HG02642 (cell line): Measurements from ENCODE around the gene ARHGAP6.
"Not testable (repeated sequence)": the region's sequence is repeated elsewhere in the genome, so short reads cannot be mapped to it uniquely, and the experiment has no call there.

Experiments
- ATAC-seq: cut with Tn5 transposase; IDR thresholded peaks from one replicate; pipeline ENCODE4 v1.9.1; 2021; ENCODE audit warnings: mild to moderate bottlenecking; ENCODE audit not compliant: unreplicated experiment, poor library complexity

ARHGAP6 gene

DNA sequence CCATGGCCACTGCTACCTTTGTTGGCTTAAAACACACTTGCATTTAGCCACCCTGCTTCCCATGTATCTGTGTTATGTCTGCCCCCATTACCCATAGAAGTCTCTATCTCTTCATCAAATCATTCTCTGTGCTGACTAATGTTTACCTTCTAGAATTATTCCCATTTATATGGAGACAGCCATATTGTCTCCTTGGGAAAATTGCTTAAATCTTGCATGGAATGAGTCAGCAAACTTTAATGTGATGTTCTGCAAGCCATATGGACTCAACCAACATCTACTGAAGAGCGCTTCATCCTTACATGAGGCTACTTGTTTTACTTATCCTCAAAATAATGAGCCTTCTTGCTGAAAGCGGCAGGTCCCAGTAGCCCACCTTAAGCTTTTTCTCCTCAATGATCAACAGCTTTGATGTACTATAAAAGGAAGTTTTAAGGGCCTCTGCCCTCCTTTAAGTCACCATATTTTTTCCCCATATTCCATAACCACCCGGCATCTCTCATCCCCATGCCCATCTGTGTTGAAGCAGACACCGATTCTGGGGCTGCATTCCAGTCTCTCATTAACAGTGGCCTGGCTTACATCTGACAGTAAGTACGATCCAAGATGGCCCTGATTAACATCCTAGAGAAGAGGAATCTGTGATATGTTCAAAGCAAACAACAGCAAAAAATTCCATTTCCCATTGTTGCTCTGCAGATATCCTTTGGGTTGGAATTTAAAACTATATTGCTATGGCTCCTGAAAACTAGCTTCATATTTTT, 130.4 kb downstream of the ARHGAP6 start:
- ATAC-seq, result no peak

DNA sequence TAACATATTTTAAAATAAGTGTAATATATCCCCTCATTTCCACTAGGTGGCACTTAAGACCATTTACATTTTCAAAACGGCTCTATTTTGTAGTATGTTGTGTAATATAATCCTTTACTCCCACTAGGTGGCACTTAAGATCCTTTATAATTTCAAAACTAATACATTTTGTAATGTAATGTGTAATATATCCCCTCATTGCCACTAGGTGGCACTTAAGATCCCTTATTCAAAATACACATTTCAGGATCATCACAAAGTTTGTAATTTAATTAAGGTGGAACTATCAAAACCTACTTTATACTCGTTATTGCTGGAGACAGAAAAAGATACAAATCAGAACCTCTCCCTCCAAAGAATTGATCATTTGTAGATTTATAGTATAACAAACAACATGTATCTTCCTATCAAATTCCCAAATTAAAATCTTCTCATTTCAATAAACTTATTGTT, 132.5 kb downstream of the ARHGAP6 start:
- ATAC-seq, result peak; percentile 78

DNA sequence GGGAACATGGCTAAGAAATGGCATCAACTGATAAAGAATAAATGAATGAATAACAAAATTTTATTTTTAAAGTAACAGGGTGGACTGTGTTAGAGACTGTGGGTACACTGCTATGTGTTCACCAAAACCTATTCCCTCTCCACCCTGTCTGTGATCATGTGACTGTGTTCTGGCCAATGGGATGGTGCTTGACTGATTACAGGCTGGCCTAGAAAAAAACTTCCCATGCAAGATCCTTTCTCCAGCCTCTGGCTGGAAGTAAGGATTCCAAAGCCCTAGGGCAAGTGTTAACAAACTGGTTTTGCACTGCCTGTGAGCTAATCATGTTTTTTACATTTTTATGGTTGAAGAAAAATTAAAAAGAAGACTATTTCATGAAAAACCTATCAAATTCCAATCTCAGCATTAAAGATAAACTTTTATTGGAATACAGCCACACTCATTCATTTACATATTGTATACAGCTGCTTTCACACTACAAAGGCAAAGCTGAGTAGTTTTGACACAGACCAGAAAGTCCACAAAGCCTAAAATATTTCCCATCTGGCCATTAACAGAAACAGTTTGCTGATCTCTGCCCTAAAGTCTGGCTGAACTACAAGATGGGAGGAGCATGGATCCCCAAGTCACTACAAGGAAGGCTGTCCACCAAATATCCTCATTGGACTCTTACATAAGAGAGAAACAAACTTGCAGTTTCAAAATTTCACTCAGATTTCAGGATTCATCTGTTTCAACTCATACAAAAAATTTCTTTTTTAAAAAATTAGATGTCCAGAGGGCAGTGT, 133.2 kb downstream of the ARHGAP6 start:
- no peak for ATAC-seq

DNA sequence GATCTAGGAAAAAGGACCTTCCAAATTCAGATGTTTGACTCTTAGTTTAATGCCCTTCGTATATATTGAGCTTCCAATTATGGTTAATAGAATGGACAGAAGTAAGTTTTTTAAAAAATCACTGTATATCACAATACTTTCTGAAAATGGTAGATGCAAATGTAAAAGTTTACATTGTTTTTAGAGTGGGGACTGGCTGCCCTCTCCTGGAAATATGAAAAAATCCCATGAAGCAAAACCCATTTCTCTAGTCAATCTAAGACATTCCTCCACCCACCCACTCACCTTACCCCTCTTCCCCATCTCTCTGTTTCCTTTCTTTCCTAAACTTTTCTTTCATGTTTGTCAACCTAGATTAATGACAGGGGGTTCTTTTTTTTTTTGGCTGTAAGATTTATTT, 134.5 kb downstream of the ARHGAP6 start:
- no peak for ATAC-seq

DNA sequence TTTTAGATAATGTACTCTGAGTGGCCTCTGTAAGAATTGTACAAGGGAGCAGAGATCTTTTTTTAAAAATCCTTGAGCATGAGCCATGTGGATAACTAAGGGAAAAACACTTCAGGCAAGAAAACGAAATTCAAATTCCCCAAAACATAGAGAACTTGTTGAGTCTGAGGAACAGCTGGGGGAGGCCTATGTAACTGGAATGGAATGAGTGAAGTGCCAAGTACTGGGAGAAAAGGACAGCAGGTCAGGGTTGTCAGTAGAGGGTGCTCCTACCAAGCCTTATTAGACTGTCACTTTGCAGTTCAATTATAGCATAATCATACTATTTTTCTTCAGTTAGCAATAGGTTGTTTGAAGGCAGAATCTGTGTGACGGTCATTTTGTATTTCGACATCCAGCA, 135.1 kb downstream of the ARHGAP6 start:
- ATAC-seq, result no peak

DNA sequence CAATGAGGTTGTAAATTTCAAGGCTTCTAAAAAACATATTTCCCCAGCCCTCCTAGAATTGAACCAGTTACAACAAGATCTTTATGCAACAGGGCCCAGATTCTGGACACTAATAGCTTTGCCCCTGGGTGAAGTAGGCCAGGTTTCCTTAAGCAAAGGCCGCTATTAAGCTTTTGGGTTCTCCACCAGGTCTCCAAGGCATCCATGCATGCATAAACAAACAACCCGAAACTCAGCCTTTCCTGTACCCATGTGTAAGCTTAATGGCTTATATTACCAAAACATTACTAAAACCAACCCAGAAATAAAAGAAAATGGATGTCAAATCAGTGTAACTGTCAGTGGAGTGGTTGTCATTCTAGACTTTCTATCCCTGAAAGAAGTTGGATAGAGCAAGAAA, 137.1 kb downstream of the ARHGAP6 start:
- no peak for ATAC-seq

DNA sequence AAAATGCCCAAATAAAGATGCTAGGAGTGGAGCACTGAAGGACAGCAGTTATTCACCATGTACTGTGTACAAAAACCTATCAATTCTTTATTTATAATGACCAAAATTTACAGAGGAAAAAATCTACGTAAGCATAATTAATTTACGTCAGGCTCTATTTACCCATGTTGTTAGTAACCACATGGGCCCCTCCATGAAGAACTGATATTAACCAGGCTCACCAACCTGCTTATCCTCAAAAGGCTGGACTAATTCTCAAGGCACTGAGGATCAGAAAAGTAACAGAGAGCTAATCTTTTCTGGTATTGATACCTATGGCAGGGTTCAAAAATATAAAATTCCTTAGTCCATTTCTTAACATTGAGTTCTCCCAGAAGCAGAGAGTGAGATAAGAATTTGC, 140.0 kb downstream of the ARHGAP6 start:
- ATAC-seq, result no peak

DNA sequence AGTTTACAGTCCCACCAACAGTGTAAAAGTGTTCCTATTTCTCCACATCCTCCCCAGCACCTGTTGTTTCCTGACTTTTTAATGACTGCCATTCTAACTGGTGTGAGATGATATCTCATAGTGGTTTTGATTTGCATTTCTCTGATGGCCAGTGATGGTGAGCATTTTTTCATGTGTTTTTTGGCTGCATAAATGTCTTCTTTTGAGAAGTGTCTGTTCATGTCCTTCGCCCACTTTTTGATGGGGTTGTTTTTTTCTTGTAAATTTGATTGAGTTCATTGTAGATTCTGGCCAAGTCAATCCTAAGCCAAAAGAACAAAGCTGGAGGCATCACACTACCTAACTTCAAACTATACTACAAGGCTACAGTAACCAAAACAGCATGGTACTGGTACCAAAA, 146.5 kb downstream of the ARHGAP6 start:
- ATAC-seq, result not testable (repeated sequence)

DNA sequence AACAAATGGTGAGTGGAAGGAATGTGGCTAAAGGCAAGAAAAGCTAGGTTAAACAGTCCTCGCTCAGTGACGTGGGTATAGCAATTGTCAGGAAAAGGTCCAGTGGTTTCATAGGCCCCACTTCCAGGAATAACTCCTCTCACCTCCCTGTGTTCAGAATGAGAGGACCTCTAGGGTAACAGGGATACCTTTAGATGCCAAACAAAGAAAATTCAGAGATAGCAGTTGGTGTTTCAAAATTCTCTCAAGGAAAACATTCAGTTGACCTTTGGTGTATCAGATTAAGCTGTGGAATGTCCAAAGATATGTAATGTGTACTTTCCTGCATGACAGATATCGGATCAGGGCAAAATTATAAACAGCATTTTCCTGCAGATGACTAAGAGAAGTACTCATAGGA, 155.9 kb downstream of the ARHGAP6 start:
- ATAC-seq, result no peak

DNA sequence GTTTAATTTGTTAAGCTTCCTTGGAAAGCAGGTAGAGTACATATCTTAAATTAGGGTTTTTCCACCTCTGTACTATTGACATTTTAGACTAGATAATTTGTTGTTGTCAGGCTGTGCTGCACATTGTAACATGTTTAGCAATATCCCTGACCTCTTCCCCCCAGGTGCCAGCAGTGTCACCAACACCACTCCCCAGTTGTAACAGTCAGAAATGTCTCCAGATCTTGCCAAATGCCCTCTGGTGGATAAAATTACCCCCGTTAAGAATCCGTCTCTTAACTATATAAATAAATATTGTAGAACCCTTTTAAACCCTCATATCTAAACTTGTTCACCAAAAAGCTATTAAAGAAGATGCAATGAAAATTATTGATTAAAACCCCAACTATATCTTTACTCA, 161.5 kb downstream of the ARHGAP6 start:
- no peak for ATAC-seq

DNA sequence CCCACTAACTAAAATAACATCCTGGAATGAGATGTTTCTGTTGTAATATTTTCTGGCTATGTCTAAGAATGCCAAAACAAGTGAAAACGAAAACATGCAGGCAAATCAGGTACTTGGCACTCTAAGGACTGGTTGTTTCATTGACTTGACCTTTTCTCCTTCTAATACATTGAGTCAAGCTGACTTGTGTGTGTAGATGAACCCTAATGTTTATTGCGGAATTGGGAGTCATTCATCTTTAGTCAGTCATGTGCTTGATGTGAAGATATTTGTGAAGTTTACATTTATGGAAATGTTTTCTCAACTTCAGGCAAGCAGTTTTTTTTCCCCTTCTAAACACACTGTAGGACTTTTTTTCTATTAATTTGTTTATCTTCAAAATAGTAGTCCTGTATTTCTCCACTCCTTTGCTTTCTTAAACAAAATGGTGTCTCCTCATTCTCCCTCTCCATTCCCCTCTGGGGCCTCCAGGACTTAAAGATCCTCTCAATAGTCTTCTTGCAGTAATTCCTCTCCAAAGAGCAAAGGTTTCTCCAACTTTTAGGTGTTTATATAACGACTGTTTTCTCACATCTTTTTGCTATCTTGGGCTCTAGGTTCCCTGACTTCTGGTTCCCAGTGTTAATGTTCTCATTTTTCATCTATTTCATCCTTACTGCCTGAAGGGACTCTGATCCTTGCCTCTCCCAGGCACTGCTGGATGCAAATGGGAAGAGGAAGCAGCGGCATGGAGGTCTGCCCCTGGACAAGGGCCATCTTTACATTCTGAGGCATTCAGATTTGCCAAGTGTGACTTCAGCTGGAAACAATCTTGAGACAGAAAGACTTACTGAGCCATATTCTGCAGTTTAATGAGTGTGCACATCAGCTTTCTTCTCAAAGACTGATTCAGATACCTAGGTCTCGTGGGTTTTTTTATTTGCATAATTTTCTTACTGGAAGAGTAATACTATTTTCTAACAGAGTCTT, 166.4 kb downstream of the ARHGAP6 start:
- no peak for ATAC-seq

DNA sequence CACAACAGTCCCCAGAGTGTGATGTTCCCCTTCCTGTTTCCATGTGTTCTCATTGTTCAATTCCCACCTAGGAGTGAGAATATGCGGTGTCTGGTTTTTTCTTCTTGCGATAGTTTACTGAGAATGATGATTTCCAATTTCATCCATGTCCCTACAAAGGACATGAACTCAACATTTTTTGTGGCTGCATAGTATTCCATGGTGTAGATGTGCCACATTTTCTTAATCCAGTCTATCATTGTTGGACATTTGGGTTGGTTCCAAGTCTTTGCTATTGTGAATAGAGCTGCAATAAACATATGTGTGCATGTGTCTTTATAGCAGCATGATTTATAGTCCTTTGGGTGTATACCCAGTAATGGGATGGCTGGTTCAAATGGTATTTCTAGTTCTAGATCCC, 174.3 kb downstream of the ARHGAP6 start:
- not testable (repeated sequence) for ATAC-seq

DNA sequence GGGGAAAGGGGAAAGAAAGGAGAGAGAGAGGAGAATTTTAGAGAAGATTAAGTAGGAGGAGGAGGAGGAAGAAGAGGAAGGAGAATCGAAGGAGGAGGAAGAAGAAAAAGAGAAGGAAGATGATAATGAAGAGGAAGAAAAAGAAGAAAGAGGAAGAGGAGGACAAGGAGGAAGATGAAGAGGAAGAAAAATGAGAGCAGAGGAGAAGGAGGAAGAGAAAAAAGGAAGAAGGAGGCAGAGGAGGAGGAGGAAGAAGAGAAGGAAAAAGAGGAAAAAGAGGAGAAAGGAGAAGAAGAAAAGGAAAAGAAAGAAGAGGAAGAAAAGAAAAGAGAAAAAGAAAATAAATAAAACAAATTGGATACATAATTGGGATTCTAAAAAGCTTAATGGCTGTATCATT, 181.4 kb downstream of the ARHGAP6 start:
- ATAC-seq, result no peak

DNA sequence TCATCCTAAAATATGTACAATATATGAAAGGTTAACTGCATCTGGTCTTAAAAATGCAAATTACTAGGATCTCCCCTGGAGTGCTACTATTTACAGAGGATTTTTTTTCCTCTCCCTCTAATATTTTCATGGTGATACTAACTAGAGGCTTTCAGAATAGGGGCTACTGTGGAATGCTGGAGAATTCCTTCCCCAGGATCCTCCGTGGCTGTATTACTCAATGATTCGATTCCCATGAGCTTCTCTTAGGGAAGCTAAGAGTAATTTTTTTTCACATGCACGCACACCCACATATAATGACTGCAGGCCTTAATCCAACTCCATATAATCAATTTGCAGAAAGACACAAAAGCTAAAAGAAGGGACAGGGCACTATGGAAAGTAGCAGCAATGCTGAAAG, 184.7 kb downstream of the ARHGAP6 start:
- no peak for ATAC-seq

DNA sequence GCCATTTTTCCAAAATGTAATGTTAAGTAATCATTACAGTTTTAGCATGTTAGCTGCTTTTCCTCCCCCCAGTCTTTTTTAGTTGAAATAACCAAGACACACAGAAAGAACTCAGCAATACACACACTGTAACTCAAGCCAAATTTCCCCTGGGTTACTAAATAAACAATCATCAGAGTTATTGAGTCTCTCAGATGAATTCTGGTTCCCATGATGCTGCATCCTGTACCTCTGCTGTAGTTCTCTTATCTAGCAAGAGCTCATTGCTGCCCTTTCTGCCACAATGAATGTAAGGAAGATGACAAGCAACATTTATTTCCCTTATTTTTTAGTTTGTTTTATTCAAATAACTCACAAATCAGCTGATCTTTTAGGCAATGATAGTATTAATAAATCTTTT, 185.1 kb downstream of the ARHGAP6 start:
- ATAC-seq, result no peak

DNA sequence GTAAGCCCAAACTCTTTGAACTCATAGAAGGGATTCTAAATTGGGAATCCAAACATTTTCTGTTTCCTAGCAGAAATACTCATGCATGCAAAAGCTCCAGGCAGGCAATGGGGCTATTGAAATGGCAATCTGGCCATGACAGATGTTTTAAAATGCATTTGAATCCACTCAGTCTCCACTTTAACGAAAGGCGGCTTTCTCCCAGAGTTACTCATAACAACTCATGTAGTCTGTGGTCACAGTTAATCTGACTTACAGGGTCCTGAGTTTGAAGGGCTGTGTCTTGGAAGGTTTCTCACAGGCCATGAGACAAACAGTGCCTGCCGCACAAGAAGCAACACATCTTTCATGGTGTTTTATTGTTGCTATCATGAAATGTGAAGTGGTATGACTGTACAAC, 186.8 kb downstream of the ARHGAP6 start:
- no peak for ATAC-seq

DNA sequence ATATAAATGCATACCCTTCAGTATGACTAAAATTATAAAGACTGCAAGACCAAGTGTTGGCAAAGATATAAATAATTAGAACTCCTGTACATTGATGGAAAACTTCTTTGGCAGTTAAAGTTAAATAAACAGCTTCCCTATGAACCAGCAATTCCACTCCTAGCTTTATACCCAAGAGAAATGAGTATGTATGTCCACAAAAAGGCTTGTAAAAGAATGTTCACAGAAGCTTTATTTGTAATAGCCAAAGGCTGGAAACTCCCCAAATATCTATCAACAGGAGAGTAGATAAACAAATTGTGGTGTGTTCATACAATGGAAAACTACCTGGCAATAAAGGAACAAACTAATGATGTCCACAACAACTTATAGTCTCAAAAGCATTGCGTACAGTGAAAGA, 187.7 kb downstream of the ARHGAP6 start:
- no peak for ATAC-seq

DNA sequence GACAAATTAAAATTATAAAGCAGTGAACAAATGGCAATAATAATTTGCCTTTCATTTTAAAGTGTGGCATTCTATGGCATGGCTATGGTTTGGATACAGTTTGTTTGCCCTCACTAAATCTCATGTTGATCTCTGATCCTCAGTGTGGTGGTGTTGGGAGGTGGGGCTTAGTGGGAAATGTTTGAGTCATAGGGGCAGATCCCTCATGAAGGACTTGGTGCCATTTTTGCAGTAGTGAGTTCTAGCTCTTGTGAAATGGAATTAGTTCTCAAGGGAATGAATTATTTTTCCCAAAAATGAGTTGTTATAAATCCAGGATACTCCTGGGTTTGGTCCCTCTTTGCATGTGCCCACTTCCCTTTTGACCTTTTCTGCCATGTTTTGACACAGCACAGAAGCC, 191.1 kb downstream of the ARHGAP6 start:
- ATAC-seq, result no peak

DNA sequence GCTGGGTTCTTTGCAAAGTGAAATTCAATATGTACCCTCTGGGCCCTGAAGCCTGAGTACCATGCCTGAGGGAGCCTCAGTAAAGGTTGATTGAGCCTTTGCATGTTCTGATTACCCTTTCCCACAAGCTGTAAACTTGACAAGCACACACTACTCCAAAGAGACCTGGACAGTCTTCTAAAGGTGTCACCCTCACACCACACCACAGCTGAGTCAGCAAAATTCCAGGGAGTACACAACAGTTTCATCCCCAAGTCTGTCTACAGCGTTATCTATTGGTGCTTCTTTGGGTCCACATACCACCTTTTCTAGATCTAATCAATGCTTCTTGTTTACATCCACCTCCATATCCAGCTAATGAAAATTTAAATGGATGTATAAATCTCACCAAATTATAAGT, 191.7 kb downstream of the ARHGAP6 start:
- no peak for ATAC-seq

DNA sequence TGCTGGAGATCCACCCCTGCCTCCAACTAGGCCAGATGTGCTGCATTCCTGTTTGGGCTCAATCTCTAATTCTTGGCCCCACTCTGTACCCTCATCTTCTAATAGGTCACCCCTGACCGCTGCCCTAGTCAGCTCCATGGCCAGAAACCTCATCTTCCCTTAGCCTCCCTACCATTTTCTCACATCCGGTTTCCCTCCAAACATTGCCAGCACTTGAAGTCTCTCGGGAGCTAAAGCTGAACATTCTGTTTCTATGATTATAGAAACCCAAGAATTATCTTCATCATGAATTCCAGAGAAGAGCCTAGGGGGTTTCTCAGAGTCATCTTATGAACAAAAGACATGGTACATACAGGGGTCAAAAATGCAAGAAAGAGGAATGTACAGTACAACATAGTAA, 192.8 kb downstream of the ARHGAP6 start:
- ATAC-seq, result no peak

DNA sequence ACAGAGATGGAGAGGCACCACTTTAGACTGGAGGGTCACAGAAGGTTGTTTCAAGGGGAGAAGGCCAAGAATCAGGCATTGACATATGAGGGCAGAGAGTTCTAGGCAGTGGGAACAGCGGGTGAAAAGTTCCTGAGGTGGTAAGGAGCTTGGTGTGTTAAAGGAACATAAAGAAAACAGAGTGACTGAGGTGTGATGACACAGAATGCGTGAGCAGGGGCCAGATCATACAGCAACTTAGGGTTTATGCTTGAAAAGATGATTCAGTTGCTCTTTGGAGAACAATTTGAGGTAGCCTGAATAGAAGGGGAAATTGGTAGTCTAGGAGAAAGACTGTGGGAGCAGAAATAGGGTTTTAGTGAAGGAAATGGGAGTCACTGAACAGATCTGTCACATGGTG, 193.3 kb downstream of the ARHGAP6 start:
- ATAC-seq, result no peak
